NCI-H2081 treated with DMSO at 0.1 percent for 48 hours (cell line): ENCODE results near the gene CRHR2.

Experiments
- DNase-seq: peaks from one replicate; lab custom pipeline; 2025; lab: John Stamatoyannopoulos, UW

Gene CRHR2

GRCh38 chr7:30679664-30680063 lies 2.6 kb downstream of the CRHR2 start:
- no peak for DNase-seq

- no peak for DNase-seq
These were observed 3.5 kb downstream of the CRHR2 start for GRCh38 chr7:30678805-30679204.

DNA sequence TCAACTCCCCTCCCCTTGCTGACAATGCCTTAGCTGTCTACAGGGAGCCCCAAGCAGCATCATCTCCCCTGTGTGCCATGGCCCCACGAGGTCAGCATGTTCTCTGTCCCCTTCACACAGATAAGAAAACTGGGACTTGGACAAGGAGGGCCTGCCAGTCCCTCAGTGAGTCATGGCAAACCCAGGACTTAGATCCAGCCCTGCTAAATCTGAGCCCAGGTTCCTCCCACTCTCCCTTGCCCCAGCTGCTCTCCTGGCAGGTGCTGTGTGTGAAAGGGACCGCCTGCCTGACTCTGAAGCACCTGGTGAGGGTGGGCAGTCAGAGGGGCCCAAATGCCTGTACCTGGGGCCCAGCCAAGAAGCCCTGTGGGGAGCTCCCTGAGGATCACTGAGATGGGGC lies 7.4 kb downstream of the CRHR2 start:
- no peak for DNase-seq

DNA sequence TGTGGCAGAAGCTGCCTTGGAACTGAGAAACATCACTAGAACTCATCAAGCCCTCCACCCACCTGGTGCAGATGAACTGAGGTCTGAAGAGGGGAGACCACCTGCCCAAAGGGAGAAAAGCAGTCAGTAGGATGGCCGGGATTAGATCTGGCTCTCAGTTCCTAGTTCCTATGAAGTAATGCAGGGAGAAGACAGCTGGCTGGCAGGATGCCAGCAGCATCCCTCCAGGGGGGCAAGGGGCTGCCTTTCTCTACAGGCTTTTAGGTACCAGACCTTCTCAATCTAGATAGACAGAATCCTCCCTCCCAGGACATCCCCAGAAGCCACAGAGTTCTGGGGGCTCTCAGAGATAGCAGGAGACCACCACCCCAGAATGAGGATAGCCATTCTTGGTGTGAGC lies 7.8 kb downstream of the CRHR2 start:
- no peak for DNase-seq

DNA sequence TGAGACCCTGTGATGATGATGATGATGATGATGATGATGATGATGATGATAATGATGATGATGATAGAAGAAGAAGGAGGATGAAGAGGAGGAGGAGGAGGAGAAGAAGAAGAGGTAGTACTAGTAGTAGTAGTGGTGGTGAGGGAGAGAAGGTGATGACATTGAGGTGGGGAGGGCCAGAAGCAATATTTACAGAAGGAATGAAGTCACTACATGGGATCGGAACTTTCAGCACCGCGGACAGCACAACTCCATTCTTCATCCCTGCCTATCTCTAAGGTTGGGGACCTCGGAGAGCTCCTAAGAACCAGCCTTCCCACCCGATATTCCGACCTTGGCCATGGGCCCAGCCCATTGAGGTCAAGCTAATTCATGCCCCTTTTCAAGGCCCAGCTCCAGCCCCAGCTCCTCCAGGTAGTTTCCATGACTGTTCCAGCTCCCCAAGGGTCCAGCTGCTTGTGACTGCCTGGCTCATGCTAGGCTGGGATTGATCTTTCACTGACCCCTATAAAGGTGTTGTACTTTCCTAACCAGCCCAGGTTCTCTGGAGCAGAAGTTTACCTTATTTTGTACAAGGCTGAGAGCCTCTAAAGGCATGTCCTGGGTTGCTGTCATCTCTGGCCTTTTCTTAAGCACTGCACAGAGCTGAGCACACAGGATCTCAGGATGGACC lies 10.3 kb downstream of the CRHR2 start:
- DNase-seq: no peak

- no peak for DNase-seq
These were observed 14.2 kb downstream of the CRHR2 start for GRCh38 chr7:30668102-30668501.

- no peak for DNase-seq
These were observed 15.1 kb downstream of the CRHR2 start for GRCh38 chr7:30667172-30667571.

- no peak for DNase-seq
These were observed 16.8 kb downstream of the CRHR2 start for GRCh38 chr7:30665449-30665848.

- no peak for DNase-seq
These were observed 17.2 kb downstream of the CRHR2 start for GRCh38 chr7:30665043-30665442.

- no peak for DNase-seq
These were observed 17.9 kb downstream of the CRHR2 start for GRCh38 chr7:30664184-30664885.

- DNase-seq: no peak
These were observed 18.8 kb downstream of the CRHR2 start for GRCh38 chr7:30663414-30663813.

DNA sequence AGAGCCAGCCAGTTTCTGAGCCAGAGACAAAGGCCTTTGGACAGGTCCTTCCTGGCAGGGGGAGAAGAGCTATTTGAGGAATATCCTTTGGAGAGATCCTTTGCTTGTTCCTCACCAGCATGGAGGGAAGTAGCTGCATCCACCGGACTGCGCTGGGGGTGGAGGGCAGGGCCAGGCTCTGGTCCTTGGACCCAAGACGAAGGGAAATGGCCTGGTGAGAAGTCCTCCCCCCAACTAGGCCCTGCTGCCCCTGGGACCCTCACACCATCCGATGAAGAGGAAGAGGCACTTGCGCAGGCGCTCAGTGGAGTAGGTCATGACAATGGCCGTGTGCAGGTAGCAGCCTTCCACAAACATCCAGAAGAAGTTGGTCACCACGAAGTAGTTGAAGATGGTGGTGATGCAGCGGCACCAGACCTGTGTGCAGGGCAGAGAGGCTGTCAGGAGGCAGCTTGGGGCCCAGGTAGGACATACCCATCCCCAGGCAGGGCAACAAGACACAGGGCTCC lies 19.8 kb downstream of the CRHR2 start:
- no peak for DNase-seq

DNA sequence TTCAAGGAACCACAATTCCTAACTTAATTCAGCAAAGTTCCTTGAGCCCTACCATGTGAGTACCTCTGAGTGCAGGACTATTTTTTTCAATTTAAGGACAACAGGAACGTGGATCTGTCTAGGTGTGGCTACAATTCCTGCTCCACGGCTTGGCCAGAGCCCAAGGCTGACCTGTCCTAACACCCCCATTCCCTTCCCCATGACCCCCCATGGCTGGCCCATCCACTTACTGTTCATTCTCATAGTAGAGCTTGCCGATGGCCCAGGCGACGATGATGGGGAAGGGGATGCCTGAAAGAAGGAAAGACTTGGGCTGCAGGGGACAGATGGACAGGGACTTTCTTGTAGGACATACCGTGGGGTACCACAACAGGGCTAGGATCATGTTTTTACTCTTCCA lies 20.3 kb downstream of the CRHR2 start:
- DNase-seq: no peak

GRCh38 chr7:30660331-30661255 lies 21.7 kb downstream of the CRHR2 start:
- DNase-seq: peak; percentile 57

GRCh38 chr7:30659312-30659711 lies 22.9 kb downstream of the CRHR2 start:
- DNase-seq: no peak

DNA sequence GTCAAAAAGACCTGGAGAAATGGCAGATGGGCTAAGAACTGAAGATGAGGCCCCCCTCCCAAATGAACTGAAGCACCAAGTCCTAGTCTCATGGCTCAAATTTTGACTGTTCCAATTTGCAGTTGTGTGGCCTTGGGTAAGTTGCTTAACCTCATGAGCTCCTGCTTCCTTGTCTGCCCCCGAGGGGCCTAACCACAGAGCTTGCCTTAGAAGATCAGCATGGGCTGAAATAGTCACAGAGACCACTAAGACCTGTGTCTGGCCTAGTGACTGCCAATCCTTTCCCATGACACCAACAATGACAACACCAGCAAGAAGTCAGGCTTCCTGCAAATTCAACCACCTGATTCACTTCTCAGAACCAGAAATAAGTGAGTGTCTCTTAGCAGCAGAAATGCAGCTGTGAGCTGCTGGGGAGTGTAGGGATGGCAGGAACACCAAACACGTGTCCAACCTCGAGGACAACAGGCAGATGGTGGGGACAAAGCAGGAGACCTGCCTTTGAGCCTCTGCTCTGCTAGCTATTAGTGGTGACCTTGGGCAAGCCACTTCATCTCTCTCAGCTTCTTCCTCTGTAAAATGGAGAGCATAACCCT lies 23.7 kb downstream of the CRHR2 start:
- DNase-seq: no peak

DNA sequence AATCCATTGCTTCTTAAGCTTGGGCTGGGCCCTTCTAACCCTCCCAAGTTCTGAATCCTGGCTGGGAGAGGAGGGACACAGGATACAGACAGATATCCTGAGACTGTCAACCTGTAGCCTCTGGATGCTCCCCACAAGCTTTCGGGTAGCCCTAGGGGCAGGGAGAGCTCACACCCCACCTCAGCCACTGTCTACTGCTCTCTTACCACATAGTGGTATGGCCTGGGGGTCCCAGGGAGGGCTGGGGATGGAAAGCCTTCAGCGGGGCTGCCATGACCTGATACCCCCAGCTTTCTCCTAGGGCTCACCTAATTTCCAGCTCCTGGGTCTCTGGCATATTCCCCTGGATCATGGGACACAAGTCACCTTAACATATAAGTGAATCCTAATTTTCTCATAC lies 25.1 kb downstream of the CRHR2 start:
- no peak for DNase-seq

GRCh38 chr7:30656006-30656957 lies 26.0 kb downstream of the CRHR2 start:
- no peak for DNase-seq

DNA sequence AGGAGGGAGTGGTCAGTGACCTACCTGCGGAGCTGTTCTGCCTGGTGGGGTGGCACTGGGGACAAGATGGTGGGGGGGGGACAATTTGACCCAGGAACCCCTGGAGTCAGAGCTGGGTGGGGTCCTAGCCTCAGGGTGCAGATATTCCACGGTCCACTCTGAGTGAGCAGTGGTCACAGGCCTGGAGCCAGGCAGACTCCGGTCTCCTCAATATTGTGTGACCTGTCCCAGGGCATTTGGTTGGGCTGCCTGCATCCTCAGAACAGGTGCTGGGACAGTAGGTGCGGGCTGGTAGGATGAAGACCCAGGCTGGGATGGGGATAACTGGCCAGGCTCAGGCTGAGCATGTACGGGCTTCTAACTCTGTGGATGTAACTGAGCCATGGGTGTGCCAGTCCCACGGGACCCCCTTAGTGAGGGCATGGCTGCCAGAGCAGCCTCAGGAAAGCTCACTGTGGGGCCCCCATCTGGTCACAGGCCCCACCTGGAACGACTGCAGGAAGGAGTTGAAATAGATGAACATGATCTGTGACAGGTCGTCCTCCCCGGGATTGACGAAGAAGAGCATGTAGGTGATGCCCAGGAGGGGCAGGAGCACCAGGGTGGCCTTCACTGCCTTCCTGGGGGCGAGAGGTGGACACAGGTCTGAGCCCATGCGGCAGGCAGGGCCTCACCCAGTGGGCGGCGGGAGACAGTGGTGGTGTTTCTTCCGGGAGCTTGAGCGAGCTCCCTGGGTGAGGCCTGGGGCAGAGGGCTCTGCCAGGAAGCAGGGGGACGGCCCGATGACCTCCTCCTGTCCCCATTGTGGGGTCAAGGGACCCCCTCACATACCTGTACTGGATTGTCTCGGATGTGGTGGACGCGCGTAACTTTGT lies 26.9 kb downstream of the CRHR2 start:
- no peak for DNase-seq
